KOPT-K1 (cell line): ENCODE results near the gene GATAD2B.
"Not testable (repeated sequence)": the region's sequence is repeated elsewhere in the genome, so short reads cannot be mapped to it uniquely, and the experiment has no call there.

Experiments used
- H3K27ac ChIP-seq: fragments of 200-600 bp; sonication (generic); 2 replicates; pipeline ENCODE4 v1.5.1; 2016; ENCODE audit warnings: antibody characterized with exemption, mild to moderate bottlenecking, low read depth, low read length; ENCODE audit not compliant: poor library complexity, severe bottlenecking
- H3K36me3 ChIP-seq: fragments of 200-600 bp; sonication (generic); 2 replicates; pipeline ENCODE4 v1.5.1; 2017; ENCODE audit warnings: antibody characterized with exemption, mild to moderate bottlenecking, low read length, moderate library complexity; ENCODE audit not compliant: insufficient read depth
- H3K9me3 ChIP-seq: fragments of 200-600 bp; sonication (generic); 2 replicates; pipeline ENCODE4 v1.5.1; 2017; ENCODE audit warnings: antibody characterized with exemption, low read length, mild to moderate bottlenecking; ENCODE audit not compliant: insufficient read depth, poor library complexity, severe bottlenecking

Gene GATAD2B

GRCh38 chr1:153860285-153860684 is 62.5 kb downstream of the GATAD2B start:
- Histone ChIP-seq H3K9me3 (no peaks in the 10 kb centered on the region), H3K27ac (no peak overlapping the region), H3K36me3 (peaks cover 19% of the 10 kb centered on the region)

GRCh38 chr1:153857505-153857904 is 65.3 kb downstream of the GATAD2B start:
- no peak overlapping the region for H3K27ac ChIP-seq
- no peaks in the 10 kb centered on the region for H3K9me3 ChIP-seq
- peaks cover 32% of the 10 kb centered on the region for H3K36me3 ChIP-seq

GRCh38 chr1:153856763-153857162 is 66.0 kb downstream of the GATAD2B start:
- Histone ChIP-seq H3K36me3 (peaks cover 39% of the 10 kb centered on the region), H3K9me3 (no peaks in the 10 kb centered on the region), H3K27ac (no peak overlapping the region)

- Histone ChIP-seq H3K27ac (no peak overlapping the region), H3K36me3 (peaks cover 49% of the 10 kb centered on the region)
Observed at GRCh38 chr1:153852170-153852569, 70.6 kb downstream of the GATAD2B start.

GRCh38 chr1:153849487-153850185 is 73.1 kb downstream of the GATAD2B start:
- Histone ChIP-seq H3K36me3 (peaks cover 38% of the 10 kb centered on the region), H3K9me3 (no peaks in the 10 kb centered on the region), H3K27ac (no peak overlapping the region)

More at GRCh38 chr1:153852170-153852569, 70.6 kb downstream of the GATAD2B start:
- no peaks in the 10 kb centered on the region for H3K9me3 ChIP-seq

- H3K27ac ChIP-seq: no peak overlapping the region
- peaks cover 36% of the 10 kb centered on the region for H3K36me3 ChIP-seq
- no peaks in the 10 kb centered on the region for H3K9me3 ChIP-seq
Observed at GRCh38 chr1:153848805-153849204, 74.0 kb downstream of the GATAD2B start.

- H3K27ac ChIP-seq: no peak overlapping the region
- H3K36me3 ChIP-seq: 0 out of 2 replicates have a peak, but pooled peaks cover 10% of the 10 kb centered on the region
- H3K9me3 ChIP-seq: no peaks in the 10 kb centered on the region
Observed at GRCh38 chr1:153845158-153845557, 77.6 kb downstream of the GATAD2B start.

- H3K27ac ChIP-seq, H3K9me3 ChIP-seq, H3K36me3 ChIP-seq: not testable (repeated sequence)
Observed at GRCh38 chr1:153844349-153844748, 78.4 kb downstream of the GATAD2B start.

GRCh38 chr1:153842006-153842471 is 80.7 kb downstream of the GATAD2B start:
- H3K9me3 ChIP-seq: no peaks in the 10 kb centered on the region
- no peak overlapping the region for H3K27ac ChIP-seq
- peaks cover 12% of the 10 kb centered on the region; the same call in 1 of the 2 replicates for H3K36me3 ChIP-seq

- no peaks in the 10 kb centered on the region for H3K9me3 ChIP-seq
- no peak overlapping the region for H3K27ac ChIP-seq
Observed at GRCh38 chr1:153841463-153841994, 81.2 kb downstream of the GATAD2B start.

GRCh38 chr1:153840774-153841173 is 82.0 kb downstream of the GATAD2B start:
- H3K9me3 ChIP-seq, H3K27ac ChIP-seq: not testable (repeated sequence)

More at GRCh38 chr1:153841463-153841994, 81.2 kb downstream of the GATAD2B start:
- H3K36me3 ChIP-seq: peaks cover 12% of the 10 kb centered on the region; the same call in 1 of the 2 replicates

GRCh38 chr1:153833968-153834367 is 88.8 kb downstream of the GATAD2B start:
- H3K27ac ChIP-seq, H3K9me3 ChIP-seq, H3K36me3 ChIP-seq: not testable (repeated sequence)

More at GRCh38 chr1:153840774-153841173, 82.0 kb downstream of the GATAD2B start:
- H3K36me3 ChIP-seq: peaks cover 12% of the 10 kb centered on the region; the same call in 1 of the 2 replicates

GRCh38 chr1:153833171-153833570 is 89.6 kb downstream of the GATAD2B start:
- H3K9me3 ChIP-seq: no peaks in the 10 kb centered on the region
- H3K36me3 ChIP-seq: peaks cover 13% of the 10 kb centered on the region

GRCh38 chr1:153832293-153832692 is 90.5 kb downstream of the GATAD2B start:
- Histone ChIP-seq H3K27ac (no peak overlapping the region), H3K9me3 (no peaks in the 10 kb centered on the region), H3K36me3 (peaks cover 19% of the 10 kb centered on the region)

More at GRCh38 chr1:153833171-153833570, 89.6 kb downstream of the GATAD2B start:
- no peak overlapping the region for H3K27ac ChIP-seq

GRCh38 chr1:153831026-153831425 is 91.7 kb downstream of the GATAD2B start:
- Histone ChIP-seq H3K27ac (no peak overlapping the region), H3K9me3 (no peaks in the 10 kb centered on the region), H3K36me3 (peaks cover 31% of the 10 kb centered on the region)
